ENCODE measurements around the gene SDE2.
"Not testable (repeated sequence)": the region's sequence is repeated elsewhere in the genome, so short reads cannot be mapped to it uniquely, and the experiment has no call there.

The SDE2 gene

DNA sequence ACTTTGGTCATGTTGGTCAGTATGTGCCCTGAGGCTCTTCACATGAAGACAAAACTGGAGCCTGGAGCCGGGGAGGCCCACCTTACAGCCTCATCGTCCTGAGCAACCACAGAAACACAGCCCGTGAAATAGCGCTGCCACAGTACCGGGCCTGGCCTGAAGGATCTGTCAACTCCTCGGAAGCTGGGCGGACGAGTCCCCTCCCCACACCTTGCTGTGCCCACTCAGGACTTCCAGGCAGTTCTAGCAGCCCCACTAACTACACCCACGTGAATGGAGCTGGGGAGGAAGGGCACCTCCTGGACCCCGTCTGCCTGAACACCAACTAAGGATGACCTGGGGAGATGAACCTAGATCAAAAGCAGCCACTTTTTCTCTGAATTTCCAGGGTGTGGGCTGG, 24.7 kb downstream of the SDE2 start:
- Histone ChIP-seq H3K4me1 (ENCODE audit: control insufficient read depth, insufficient read depth, low read length, poor library complexity, severe bottlenecking) (no peaks in the 10 kb centered on the region), H3K36me3 (ENCODE audit: control insufficient read depth, insufficient read depth, low read length) (peaks cover 8% of the 10 kb centered on the region), H3K4me3 (ENCODE audit: extremely low read depth, insufficient read depth, low read length, poor library complexity, severe bottlenecking) (no peak overlapping the region), H3K9me3 (ENCODE audit: control insufficient read depth, low read length) (no peaks in the 10 kb centered on the region), H3K27ac (ENCODE audit: low read depth, low read length, severe bottlenecking) (no peak overlapping the region)
- 94 to 99% methylated on average over 4 to 10 of the region's 10 CpGs for WGBS, 2 experiments (ENCODE audit: insufficient coverage in 2 of 2)

- 88 to 96% methylated on average over 4 of the region's 5 CpGs for WGBS, 2 experiments (ENCODE audit: insufficient coverage in 2 of 2)
- H3K27ac ChIP-seq (ENCODE audit: low read depth, low read length, severe bottlenecking), result no peak overlapping the region
Observed at GRCh38 chr1:225973158-225973557, 26.0 kb downstream of the SDE2 start.

GRCh38 chr1:225972344-225973152, 26.6 kb downstream of the SDE2 start:
- Histone ChIP-seq H3K4me1 (ENCODE audit: control insufficient read depth, insufficient read depth, low read length, poor library complexity, severe bottlenecking) (peaks cover 3% of the 10 kb centered on the region), H3K27ac (ENCODE audit: low read depth, low read length, severe bottlenecking) (no peak overlapping the region), H3K36me3 (ENCODE audit: control insufficient read depth, insufficient read depth, low read length) (peaks cover under 1% of the 10 kb centered on the region), H3K4me3 (ENCODE audit: extremely low read depth, insufficient read depth, low read length, poor library complexity, severe bottlenecking) (no peak overlapping the region), H3K9me3 (ENCODE audit: control insufficient read depth, low read length) (no peaks in the 10 kb centered on the region)
- 96 to 98% methylated on average over 11 to 14 of the region's 15 CpGs for WGBS, 2 experiments (ENCODE audit: insufficient coverage in 2 of 2)

More at GRCh38 chr1:225973158-225973557, 26.0 kb downstream of the SDE2 start:
- Histone ChIP-seq H3K4me3 (ENCODE audit: extremely low read depth, insufficient read depth, low read length, poor library complexity, severe bottlenecking) (no peak overlapping the region), H3K9me3 (ENCODE audit: control insufficient read depth, low read length) (no peaks in the 10 kb centered on the region), H3K4me1 (ENCODE audit: control insufficient read depth, insufficient read depth, low read length, poor library complexity, severe bottlenecking) (peaks cover 3% of the 10 kb centered on the region), H3K36me3 (ENCODE audit: control insufficient read depth, insufficient read depth, low read length) (peaks cover 6% of the 10 kb centered on the region)

GRCh38 chr1:225970592-225971157, 28.5 kb downstream of the SDE2 start:
- WGBS, 2 experiments (ENCODE audit: insufficient coverage in 2 of 2), result 93 to 99% methylated on average over 14 to 16 of the region's 16 CpGs
- not testable (repeated sequence) for H3K9me3 ChIP-seq (ENCODE audit: control insufficient read depth, low read length); H3K36me3 ChIP-seq (ENCODE audit: control insufficient read depth, insufficient read depth, low read length); H3K4me1 ChIP-seq (ENCODE audit: control insufficient read depth, insufficient read depth, low read length, poor library complexity, severe bottlenecking); H3K27ac ChIP-seq (ENCODE audit: low read depth, low read length, severe bottlenecking); H3K4me3 ChIP-seq (ENCODE audit: extremely low read depth, insufficient read depth, low read length, poor library complexity, severe bottlenecking)

DNA sequence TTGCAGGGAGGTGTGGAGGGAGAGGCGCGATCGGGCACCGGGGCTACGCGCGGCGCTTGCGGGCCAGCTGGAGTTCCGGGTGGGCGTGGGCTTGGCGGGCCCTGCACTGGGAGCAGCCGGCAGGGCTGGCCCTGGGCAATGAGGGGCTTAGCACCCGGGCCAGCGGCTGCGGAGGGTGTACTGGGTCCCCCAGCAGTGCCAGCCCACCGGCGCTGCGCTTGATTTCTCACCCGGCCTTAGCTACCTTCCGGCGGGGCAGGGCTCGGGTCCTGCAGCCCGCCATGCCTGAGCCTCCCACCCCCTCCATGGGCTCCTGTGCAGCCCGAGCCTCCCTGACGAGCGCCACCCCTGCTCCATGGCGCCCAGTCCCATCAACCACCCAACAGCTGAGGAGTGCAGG, 29.4 kb downstream of the SDE2 start:
- 93 to 96% methylated on average over 17 to 20 of the region's 28 CpGs for WGBS, 2 experiments (ENCODE audit: insufficient coverage in 2 of 2)
- H3K36me3 ChIP-seq (ENCODE audit: control insufficient read depth, insufficient read depth, low read length); H3K9me3 ChIP-seq (ENCODE audit: control insufficient read depth, low read length); H3K4me3 ChIP-seq (ENCODE audit: extremely low read depth, insufficient read depth, low read length, poor library complexity, severe bottlenecking); H3K4me1 ChIP-seq (ENCODE audit: control insufficient read depth, insufficient read depth, low read length, poor library complexity, severe bottlenecking); H3K27ac ChIP-seq (ENCODE audit: low read depth, low read length, severe bottlenecking): not testable (repeated sequence)

DNA sequence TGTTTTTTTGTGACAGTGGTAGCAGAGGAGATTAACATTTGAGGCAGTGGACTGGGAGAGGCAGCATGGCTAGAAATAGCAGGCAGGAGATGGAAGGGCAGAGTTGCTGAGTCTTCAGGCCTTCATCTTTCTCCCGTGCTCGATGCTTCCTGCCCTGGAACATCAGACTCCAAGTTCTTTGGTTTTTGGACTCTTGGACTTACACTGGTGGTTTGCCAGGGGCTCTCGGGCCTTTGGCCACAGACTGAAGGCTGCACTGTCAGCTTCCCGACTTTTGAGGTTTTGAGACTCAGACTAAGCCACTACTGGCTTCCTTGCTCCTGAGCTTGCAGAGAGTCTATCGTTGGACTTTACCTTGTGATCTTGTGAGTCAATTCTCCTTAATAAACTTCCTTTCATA, 33.9 kb downstream of the SDE2 start:
- Histone ChIP-seq H3K9me3 (ENCODE audit: control insufficient read depth, low read length) (no peaks in the 10 kb centered on the region), H3K4me1 (ENCODE audit: control insufficient read depth, insufficient read depth, low read length, poor library complexity, severe bottlenecking) (peaks cover 3% of the 10 kb centered on the region), H3K4me3 (ENCODE audit: extremely low read depth, insufficient read depth, low read length, poor library complexity, severe bottlenecking) (no peak overlapping the region), H3K27ac (ENCODE audit: low read depth, low read length, severe bottlenecking) (no peak overlapping the region), H3K36me3 (ENCODE audit: control insufficient read depth, insufficient read depth, low read length) (no peaks in the 10 kb centered on the region)
- 89 to 93% methylated on average over 5 of the region's 5 CpGs for WGBS, 2 experiments (ENCODE audit: insufficient coverage in 2 of 2)

- Histone ChIP-seq H3K9me3 (ENCODE audit: control insufficient read depth, low read length) (no peaks in the 10 kb centered on the region), H3K4me3 (ENCODE audit: extremely low read depth, insufficient read depth, low read length, poor library complexity, severe bottlenecking) (no peak overlapping the region), H3K27ac (ENCODE audit: low read depth, low read length, severe bottlenecking) (no peak overlapping the region), H3K4me1 (ENCODE audit: control insufficient read depth, insufficient read depth, low read length, poor library complexity, severe bottlenecking) (peaks cover under 1% of the 10 kb centered on the region), H3K36me3 (ENCODE audit: control insufficient read depth, insufficient read depth, low read length) (no peaks in the 10 kb centered on the region)
- WGBS, 2 experiments (ENCODE audit: insufficient coverage in 2 of 2), result 73 to 83% methylated on average over 4 to 5 of the region's 15 CpGs
Observed at GRCh38 chr1:225963735-225964530, 35.2 kb downstream of the SDE2 start.

DNA sequence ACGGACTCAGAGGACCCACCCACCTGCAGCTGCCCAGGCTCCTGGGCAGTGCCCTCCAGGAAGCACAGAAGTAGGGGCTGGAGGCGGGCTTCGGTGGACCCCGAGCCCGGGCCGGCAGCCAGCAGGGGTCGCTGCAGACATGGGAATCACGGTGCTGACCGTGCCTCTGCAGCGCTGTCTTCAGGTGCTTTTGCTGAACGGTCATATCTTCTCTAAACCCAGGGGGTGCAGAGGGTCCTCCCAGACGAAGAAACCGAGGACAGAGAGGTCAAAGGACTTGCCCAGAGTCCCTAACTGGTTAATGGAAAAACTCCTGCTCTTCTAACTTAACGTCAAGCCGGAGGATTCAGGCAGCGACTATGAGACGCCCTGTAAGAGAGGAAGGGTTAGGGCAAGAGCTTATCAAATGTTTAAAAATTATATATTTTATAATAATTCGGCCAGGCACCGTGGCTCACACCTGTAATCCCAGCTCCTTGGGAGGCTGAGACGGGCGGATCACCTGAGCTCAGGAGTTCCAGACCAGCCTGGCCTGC, 36.6 kb downstream of the SDE2 start:
- Histone ChIP-seq H3K9me3 (ENCODE audit: control insufficient read depth, low read length) (no peaks in the 10 kb centered on the region), H3K4me3 (ENCODE audit: extremely low read depth, insufficient read depth, low read length, poor library complexity, severe bottlenecking) (no peak overlapping the region), H3K36me3 (ENCODE audit: control insufficient read depth, insufficient read depth, low read length) (no peaks in the 10 kb centered on the region), H3K27ac (ENCODE audit: low read depth, low read length, severe bottlenecking) (no peak overlapping the region), H3K4me1 (ENCODE audit: control insufficient read depth, insufficient read depth, low read length, poor library complexity, severe bottlenecking) (no peaks in the 10 kb centered on the region)
- 15 to 28% methylated on average over 12 to 15 of the region's 21 CpGs for WGBS, 2 experiments (ENCODE audit: insufficient coverage in 2 of 2)

DNA sequence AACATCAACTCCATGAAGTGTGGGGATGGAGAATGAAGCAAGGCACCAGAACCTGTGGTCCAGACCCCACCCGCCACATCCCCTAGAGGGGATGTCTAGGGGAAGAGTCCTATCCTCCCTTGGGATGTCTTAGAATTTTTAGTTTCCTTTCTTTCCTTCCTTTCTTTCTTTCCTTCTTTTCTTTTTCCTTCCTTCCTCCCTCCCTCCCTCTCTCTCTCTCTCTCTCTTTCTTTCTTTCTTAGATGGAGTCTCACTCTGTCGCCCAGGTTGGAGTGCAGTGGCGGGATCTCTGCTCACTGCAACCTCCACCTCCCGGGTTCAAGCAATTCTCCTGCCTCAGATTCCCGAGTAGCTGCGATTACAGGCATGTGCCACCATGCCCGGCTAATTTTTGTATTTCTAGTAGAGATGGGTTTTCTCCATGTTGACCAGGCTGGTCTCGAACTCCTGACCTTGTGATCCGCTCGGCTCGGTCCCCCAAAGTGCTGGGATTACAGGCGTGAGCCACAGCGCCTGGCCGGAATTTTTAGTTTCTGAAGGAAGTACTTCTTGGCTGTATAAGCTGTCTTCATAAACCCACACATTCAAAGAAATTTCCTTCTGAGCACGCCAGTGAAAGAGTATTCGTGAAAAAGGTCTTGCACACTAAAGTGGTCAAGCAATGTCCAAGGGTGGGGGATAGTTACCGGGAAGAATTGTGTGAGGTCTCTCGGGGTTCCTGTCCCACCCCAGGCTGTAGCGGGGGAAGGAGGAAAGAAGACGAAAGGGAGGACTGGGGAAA, 37.3 kb downstream of the SDE2 start:
- H3K9me3 ChIP-seq (ENCODE audit: control insufficient read depth, low read length), result no peaks in the 10 kb centered on the region
- 82 to 87% methylated on average over 8 to 14 of the region's 20 CpGs for WGBS, 2 experiments (ENCODE audit: insufficient coverage in 2 of 2)
- no peaks in the 10 kb centered on the region for H3K36me3 ChIP-seq (ENCODE audit: control insufficient read depth, insufficient read depth, low read length)

GRCh38 chr1:225958041-225958440, 41.1 kb downstream of the SDE2 start:
- WGBS, 2 experiments (ENCODE audit: insufficient coverage in 2 of 2), result 90 to 95% methylated on average over 2 to 3 of the region's 3 CpGs
- Histone ChIP-seq H3K27ac (ENCODE audit: low read depth, low read length, severe bottlenecking) (no peak overlapping the region), H3K36me3 (ENCODE audit: control insufficient read depth, insufficient read depth, low read length) (no peaks in the 10 kb centered on the region), H3K4me1 (ENCODE audit: control insufficient read depth, insufficient read depth, low read length, poor library complexity, severe bottlenecking) (no peaks in the 10 kb centered on the region), H3K9me3 (ENCODE audit: control insufficient read depth, low read length) (no peaks in the 10 kb centered on the region), H3K4me3 (ENCODE audit: extremely low read depth, insufficient read depth, low read length, poor library complexity, severe bottlenecking) (no peak overlapping the region)

More for the DNA sequence above, 37.3 kb downstream of the SDE2 start:
- Histone ChIP-seq H3K4me3 (ENCODE audit: extremely low read depth, insufficient read depth, low read length, poor library complexity, severe bottlenecking) (no peak overlapping the region), H3K27ac (ENCODE audit: low read depth, low read length, severe bottlenecking) (no peak overlapping the region), H3K4me1 (ENCODE audit: control insufficient read depth, insufficient read depth, low read length, poor library complexity, severe bottlenecking) (no peaks in the 10 kb centered on the region)

All from mesodermal cell (in vitro differentiated cells).